ENCODE measurements around the gene PDS5B.
"Not testable (repeated sequence)": the region's sequence is repeated elsewhere in the genome, so short reads cannot be mapped to it uniquely, and the experiment has no call there.

Gene PDS5B

DNA sequence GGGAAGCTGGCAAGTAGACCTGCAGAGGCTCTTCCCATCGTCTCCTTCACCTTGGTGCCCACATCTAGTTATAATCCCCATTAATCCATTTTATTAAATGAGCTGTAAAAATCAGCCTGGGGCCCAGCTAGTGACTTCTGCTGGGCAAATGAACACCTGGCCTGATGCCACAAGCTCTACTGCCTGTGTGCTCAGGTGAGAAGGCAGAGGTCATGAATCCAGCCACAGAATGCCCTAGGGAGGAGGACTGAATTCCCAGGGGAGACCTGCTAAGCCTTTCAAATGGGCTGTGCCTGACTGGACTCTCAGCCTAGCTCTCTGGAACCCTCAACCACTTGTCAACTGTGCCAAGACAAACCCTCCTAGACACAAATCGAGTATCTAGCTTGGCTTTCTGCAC is 74.0 kb downstream of the PDS5B start:
- no peak for DNase-seq

- no peak for DNase-seq
These were observed 75.4 kb downstream of the PDS5B start for GRCh38 chr13:32661685-32662084.

DNA sequence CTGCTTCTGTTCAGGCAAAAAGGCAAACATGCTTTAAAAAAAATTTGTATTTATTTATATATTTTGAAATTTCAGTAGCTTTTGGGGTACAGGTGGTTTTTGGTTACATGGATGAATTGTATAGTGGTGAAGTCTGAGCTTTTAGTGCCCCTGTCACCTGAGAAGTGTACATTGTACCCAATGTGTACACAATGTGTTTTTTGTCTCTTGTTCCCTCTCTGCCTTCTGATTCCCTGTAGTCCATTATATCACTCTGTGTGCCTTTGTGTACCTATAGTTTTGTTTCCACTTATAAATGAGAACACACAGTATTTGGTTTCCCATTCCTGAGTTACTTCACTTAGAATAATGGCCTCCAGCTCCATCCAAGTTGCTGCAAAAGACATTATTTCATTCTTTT is 77.4 kb downstream of the PDS5B start:
- no peak for DNase-seq

DNA sequence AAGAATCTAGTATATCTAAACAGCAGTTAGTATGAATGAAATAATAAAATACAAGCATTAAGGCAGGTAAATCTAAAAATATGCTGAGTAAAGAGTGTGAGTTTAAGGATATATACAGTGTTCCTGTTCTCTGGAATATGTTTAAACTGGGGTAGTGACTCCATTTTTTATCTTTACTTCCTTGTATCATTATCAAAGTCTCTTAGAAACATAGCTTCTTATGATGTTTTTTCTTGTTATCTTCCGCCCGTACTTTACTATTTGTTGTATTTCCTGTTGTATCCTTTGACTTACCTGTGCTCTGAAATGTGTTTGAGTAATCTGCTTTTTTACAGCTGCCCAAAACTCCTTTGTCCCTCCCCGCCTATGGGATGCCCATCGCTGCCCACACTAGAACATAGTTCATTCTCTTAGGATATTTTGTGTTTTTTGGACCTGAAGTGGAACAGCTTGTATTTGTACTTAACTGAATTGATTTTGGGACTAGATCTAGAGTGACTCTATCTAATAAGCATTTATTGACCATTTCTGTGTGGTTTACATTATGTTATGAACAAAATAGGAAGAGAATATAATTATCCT is 80.8 kb downstream of the PDS5B start:
- DNase-seq = no peak

DNA sequence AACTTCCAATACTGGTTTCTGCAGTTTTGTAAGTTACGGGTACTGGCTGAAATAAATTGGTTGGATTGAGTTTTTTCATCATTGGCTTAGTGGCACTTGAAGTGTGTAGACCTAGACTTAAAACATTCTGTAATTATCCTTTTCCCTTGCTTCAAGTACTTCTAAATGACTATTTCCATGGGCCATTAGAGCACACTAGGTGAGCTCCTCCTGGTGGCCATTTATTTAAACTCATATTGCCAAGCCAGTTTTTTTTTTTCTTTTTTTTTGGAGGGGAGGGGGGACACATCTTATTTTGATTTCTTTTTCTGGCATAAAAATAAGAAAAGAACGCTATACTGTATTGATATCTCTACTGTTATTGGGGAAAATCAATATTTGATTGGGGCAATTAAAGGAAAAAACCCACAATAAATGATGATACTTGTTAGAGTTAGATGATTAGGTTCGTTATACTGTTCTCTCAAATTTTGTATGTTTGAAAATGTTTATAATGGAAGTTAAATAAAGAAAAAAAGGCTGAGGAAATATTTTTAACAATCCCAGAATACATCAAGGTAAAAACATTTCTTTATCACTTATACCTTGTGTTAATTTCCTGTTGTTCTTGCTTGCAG is 82.9 kb downstream of the PDS5B start:
- peak; percentile 26 for DNase-seq

GRCh38 chr13:32674503-32674902 is 88.3 kb downstream of the PDS5B start:
- no peak for DNase-seq

DNA sequence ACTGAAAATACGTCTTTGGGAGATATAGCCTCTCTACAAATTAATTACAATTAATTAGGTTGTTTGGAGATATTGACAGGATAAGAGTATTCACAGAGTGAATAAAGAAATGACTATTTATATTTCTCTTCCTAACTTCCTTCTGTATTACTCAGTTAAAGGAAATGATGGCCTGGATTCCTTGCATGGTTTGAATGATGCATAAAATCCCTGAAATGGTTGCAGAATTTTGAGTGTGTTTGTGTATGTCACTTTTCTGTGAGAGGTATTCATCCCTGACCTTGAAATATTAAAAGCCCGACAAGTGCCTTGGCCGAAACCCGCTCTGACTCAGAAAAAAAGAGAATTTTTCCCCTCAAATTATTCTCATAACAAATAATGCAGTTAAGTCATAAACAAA is 90.0 kb downstream of the PDS5B start:
- DNase-seq = no peak

- no peak for DNase-seq
These were observed 95.9 kb downstream of the PDS5B start for GRCh38 chr13:32682130-32682529.

- DNase-seq = no peak
These were observed 96.5 kb downstream of the PDS5B start for GRCh38 chr13:32682740-32683139.

DNA sequence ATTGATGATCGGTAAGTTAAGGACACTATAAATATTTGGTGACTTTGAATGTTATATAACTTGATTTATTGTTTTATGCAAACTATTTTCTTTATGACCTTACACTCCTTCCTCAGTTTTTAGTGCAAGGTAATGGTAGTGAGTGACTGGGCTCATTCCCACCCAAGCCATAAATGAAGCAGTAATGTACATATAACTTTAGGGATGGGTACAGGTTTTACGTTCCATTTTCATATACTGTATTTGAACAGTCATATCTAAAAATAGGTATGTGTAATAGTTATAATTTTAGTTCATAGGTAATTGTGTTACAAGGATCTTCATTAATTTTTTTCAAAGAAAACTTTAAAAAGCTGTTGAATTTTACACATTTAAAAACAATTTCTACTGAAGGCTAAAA is 101.0 kb downstream of the PDS5B start:
- no peak for DNase-seq

DNA sequence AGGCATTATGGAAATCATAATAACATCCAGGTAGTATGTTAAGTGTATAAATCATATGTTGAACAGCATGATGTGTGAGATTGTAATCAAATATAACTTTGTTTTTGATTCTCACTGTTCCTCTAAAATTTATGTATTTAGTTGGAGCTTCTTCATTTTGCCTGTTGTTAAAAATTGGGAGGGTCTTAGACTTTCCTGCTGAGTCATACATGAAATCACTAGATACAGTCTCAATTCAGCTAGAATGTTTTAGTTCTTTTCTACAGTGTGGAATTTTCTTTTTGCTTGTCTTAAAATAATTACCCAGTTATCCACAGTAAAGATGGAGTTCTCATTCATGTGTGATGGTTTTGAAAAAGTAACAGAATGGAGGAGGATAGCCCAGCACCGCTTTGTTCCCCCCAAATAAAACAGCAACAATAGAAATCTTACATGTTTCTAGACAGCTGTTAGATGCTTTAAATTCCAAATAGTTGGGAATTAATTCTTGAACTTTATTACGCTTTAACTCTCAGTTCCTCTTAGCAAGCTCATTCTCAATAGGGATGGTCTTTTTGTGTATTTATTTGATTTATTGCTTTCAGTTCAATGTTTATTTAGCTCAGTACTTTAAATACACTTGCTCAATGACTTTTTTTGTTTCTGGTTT is 109.5 kb downstream of the PDS5B start:
- DNase-seq = no peak

GRCh38 chr13:32707471-32707870 is 121.2 kb downstream of the PDS5B start:
- no peak for DNase-seq

- no peak for DNase-seq
These were observed 127.1 kb downstream of the PDS5B start for GRCh38 chr13:32713397-32713796.

- DNase-seq = not testable (repeated sequence)
These were observed 129.9 kb downstream of the PDS5B start for GRCh38 chr13:32716201-32716600.

- DNase-seq = no peak
These were observed 133.8 kb downstream of the PDS5B start for GRCh38 chr13:32720026-32720425.

GRCh38 chr13:32721131-32722034 is 135.1 kb downstream of the PDS5B start:
- DNase-seq = not testable (repeated sequence)

GRCh38 chr13:32722340-32722739 is 136.1 kb downstream of the PDS5B start:
- no peak for DNase-seq

GRCh38 chr13:32723987-32724386 is 137.7 kb downstream of the PDS5B start:
- no peak for DNase-seq

GRCh38 chr13:32726374-32727037 is 140.3 kb downstream of the PDS5B start:
- no peak for DNase-seq

GRCh38 chr13:32728327-32728726 is 142.1 kb downstream of the PDS5B start:
- DNase-seq = no peak

- DNase-seq = not testable (repeated sequence)
These were observed 142.8 kb downstream of the PDS5B start for GRCh38 chr13:32729097-32729496.

DNA sequence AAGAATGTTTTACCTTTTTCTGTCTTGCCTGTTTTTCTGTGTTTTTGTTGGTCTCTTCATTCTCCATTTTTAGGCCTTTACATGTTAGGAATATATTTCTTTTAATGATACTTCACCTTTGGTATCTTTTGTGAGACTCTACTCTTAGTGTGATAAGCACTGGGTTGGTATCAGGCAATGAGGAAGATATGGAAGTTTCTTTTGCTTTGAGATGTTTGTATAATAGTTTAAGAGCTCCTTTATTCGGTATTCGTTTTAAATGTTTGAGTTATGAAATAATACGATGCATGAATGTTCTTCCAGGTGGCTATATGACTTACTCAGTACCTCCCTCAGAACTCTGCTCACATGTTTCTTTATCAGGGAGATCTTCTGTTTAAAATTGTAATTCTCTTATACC is 144.8 kb downstream of the PDS5B start:
- DNase-seq = no peak

GRCh38 chr13:32731576-32731975 is 145.3 kb downstream of the PDS5B start:
- DNase-seq = no peak
